ENCODE results near the gene GOT2. TPM values are rescaled to one million over a fixed set of nuclear protein-coding genes. Genes with fewer than 3 reads are reported as not detected.

GOT2 gene
- polyA plus RNA-seq, 1 donor from 2014 or later = 55.6 TPM

DNA sequence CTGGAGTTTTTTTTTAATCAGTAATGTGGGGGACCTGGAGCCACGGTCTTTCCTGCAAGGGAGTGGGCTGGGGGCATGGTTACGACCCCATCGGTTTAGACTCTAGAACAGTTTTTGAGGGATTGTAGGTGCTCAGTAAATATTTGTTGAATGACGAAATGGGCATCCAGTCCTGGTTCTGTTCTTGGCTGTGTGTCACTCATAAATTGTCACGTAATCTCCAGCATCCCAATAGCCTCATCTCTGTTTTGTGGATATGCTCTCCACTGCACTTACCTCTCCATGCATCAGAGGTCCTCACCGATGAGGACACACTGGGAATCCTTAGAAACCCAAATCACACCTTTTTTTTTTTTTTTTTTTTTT is 49.0 kb downstream of the GOT2 start:
- TF ChIP-seq, protein P1, sequence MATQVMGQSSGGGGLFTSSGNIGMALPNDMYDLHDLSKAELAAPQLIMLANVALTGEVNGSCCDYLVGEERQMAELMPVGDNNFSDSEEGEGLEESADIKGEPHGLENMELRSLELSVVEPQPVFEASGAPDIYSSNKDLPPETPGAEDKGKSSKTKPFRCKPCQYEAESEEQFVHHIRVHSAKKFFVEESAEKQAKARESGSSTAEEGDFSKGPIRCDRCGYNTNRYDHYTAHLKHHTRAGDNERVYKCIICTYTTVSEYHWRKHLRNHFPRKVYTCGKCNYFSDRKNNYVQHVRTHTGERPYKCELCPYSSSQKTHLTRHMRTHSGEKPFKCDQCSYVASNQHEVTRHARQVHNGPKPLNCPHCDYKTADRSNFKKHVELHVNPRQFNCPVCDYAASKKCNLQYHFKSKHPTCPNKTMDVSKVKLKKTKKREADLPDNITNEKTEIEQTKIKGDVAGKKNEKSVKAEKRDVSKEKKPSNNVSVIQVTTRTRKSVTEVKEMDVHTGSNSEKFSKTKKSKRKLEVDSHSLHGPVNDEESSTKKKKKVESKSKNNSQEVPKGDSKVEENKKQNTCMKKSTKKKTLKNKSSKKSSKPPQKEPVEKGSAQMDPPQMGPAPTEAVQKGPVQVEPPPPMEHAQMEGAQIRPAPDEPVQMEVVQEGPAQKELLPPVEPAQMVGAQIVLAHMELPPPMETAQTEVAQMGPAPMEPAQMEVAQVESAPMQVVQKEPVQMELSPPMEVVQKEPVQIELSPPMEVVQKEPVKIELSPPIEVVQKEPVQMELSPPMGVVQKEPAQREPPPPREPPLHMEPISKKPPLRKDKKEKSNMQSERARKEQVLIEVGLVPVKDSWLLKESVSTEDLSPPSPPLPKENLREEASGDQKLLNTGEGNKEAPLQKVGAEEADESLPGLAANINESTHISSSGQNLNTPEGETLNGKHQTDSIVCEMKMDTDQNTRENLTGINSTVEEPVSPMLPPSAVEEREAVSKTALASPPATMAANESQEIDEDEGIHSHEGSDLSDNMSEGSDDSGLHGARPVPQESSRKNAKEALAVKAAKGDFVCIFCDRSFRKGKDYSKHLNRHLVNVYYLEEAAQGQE (IDR thresholded peaks at IDR 0.05; ENCODE audit: borderline replicate concordance) = no peak
- no peak for TF ChIP-seq MXI1 (conservative IDR thresholded peaks at IDR 0.05; ENCODE audit: poor library complexity, severe bottlenecking)
- TF ChIP-seq CTCF (IDR thresholded peaks at IDR 0.05; ENCODE audit: poor library complexity, severe bottlenecking) = no peak
- TF ChIP-seq EZH2 (IDR thresholded peaks at IDR 0.05; ENCODE audit: borderline replicate concordance, insufficient read depth, low read length, poor library complexity, severe bottlenecking) = no peak
- no peak for TF ChIP-seq SMC3 (conservative IDR thresholded peaks at IDR 0.05; ENCODE audit: poor library complexity)
- no peak for TF ChIP-seq TAF1 (IDR thresholded peaks at IDR 0.05; ENCODE audit: low read depth)
- TF ChIP-seq POLR2AphosphoS5 (IDR thresholded peaks at IDR 0.05) = no peak
- no peak for TF ChIP-seq EP300 (conservative IDR thresholded peaks at IDR 0.05; ENCODE audit: poor library complexity, severe bottlenecking)
- no peak for TF ChIP-seq RAD21 (conservative IDR thresholded peaks at IDR 0.05)

DNA sequence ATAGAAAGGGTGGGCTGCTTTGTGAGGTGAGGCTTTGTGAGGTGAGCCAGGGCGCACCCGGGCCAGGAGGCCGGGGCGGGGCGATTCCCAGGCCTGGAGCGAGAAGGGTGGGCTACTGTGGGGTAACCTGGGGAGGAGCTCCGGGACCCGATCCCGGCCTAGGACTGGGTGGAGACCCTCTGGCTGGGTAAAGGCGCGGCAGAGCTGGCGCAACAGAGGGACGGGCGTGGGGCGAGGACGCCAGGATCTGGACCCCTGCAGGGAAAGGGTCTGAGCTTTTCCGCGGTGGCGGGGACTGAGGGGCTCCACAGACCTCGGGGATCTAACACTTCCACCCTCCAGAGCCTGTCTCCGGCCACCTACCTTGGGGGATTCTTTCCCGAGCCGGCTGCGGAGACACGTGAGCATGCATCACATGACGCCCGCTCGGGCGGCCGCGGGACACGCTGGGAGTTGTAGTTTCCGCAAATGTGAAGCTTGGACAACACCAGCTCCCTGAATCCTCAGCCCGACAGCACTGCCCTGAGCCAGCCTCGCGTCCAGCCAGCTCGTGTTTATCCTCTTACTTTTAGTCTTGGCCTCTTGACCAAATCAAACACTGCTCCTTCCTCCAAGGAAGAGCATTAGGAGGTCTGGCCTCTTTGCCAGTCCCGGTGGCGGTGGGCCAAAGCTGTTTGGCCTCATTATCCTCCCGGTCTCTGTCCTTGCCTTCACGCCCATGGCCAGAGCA is 49.6 kb downstream of the GOT2 start, which contains the start of gene SLC38A7:
SLC38A7 (minus strand) TSS at position 417 of the 730 bp plus-strand sequence. CDS start 4,644 bp downstream, outside the sequence.
- no peaks in the 10 kb centered on the region for H3K9me2 ChIP-seq (ENCODE audit: insufficient read depth, low read length)
- TF ChIP-seq TAF1 (IDR thresholded peaks at IDR 0.05; ENCODE audit: low read depth) (peak; percentile 45), EZH2 (IDR thresholded peaks at IDR 0.05; ENCODE audit: borderline replicate concordance, insufficient read depth, low read length, poor library complexity, severe bottlenecking) (no peak), EP300 (conservative IDR thresholded peaks at IDR 0.05; ENCODE audit: poor library complexity, severe bottlenecking) (peak; percentile 13), RAD21 (conservative IDR thresholded peaks at IDR 0.05) (peak; percentile 20), POLR2AphosphoS5 (IDR thresholded peaks at IDR 0.05) (peak; percentile 91), SMC3 (conservative IDR thresholded peaks at IDR 0.05; ENCODE audit: poor library complexity) (peak; percentile 32), CTCF (IDR thresholded peaks at IDR 0.05; ENCODE audit: poor library complexity, severe bottlenecking) (no peak), MXI1 (conservative IDR thresholded peaks at IDR 0.05; ENCODE audit: poor library complexity, severe bottlenecking) (peak; percentile 76)
- TF ChIP-seq, protein P1 (IDR thresholded peaks at IDR 0.05; ENCODE audit: borderline replicate concordance) = no peak
- peaks cover 4% of the 10 kb centered on the region for H3K79me2 ChIP-seq (replicated peaks; ENCODE audit: insufficient read depth, low read length)
- peak within 1 kb of the TSS; percentile 92 for H3K9ac ChIP-seq (ENCODE audit: low read length)
- H3K9me3 ChIP-seq (ENCODE audit: low read length) = no peaks in the 10 kb centered on the region
- H3K27me3 ChIP-seq (ENCODE audit: insufficient read depth, low read depth, low read length) = no peaks in the 10 kb centered on the region
- peak within 1 kb of the TSS; percentile 99 for H3K4me3 ChIP-seq (ENCODE audit: low read length)
- H3K36me3 ChIP-seq (ENCODE audit: insufficient read depth, low read length) = no peaks in the 10 kb centered on the region
- H3K27ac ChIP-seq (ENCODE audit: low read length) = peak within 1 kb of the TSS; percentile 47
- peak within 1 kb of the TSS; percentile 98 for H3K4me2 ChIP-seq (ENCODE audit: low read length)
- no peaks in the 10 kb centered on the region for H3F3A ChIP-seq (ENCODE audit: insufficient read depth, low read length, poor library complexity, severe bottlenecking)
- peak within 1 kb of the TSS; percentile 98 for H2AFZ ChIP-seq (ENCODE audit: low read depth, low read length)
- H4K20me1 ChIP-seq (ENCODE audit: insufficient read depth) = no peaks in the 10 kb centered on the region

More for the DNA sequence above, 49.0 kb downstream of the GOT2 start:
- Histone ChIP-seq H3K4me3 (ENCODE audit: low read length) (peak overlapping the region; percentile 99), H3F3A (ENCODE audit: insufficient read depth, low read length, poor library complexity, severe bottlenecking) (no peaks in the 10 kb centered on the region), H3K4me2 (ENCODE audit: low read length) (peak overlapping the region; percentile 36), H3K27ac (ENCODE audit: low read length) (no peak overlapping the region), H3K79me2 (replicated peaks; ENCODE audit: insufficient read depth, low read length) (peaks cover 4% of the 10 kb centered on the region), H3K9me3 (ENCODE audit: low read length) (no peaks in the 10 kb centered on the region), H3K36me3 (ENCODE audit: insufficient read depth, low read length) (no peaks in the 10 kb centered on the region), H2AFZ (ENCODE audit: low read depth, low read length) (peak overlapping the region; percentile 98), H3K27me3 (ENCODE audit: insufficient read depth, low read depth, low read length) (no peaks in the 10 kb centered on the region), H3K9me2 (ENCODE audit: insufficient read depth, low read length) (no peaks in the 10 kb centered on the region), H4K20me1 (ENCODE audit: insufficient read depth) (no peaks in the 10 kb centered on the region), H3K9ac (ENCODE audit: low read length) (peak overlapping the region; percentile 92)
